NOMO-1 treated with DMSO at 0.1 percent for 48 hours (cell line): ENCODE data around the gene ZER1.
A peak's percentile ranks its signal among the peaks of the same experiment; 100 is the strongest.

ENCODE experiments used
- DNase-seq: peaks from one replicate; lab custom pipeline; 2025; ENCODE audit not compliant: unreplicated experiment; lab: John Stamatoyannopoulos, UW

ZER1 gene

DNA sequence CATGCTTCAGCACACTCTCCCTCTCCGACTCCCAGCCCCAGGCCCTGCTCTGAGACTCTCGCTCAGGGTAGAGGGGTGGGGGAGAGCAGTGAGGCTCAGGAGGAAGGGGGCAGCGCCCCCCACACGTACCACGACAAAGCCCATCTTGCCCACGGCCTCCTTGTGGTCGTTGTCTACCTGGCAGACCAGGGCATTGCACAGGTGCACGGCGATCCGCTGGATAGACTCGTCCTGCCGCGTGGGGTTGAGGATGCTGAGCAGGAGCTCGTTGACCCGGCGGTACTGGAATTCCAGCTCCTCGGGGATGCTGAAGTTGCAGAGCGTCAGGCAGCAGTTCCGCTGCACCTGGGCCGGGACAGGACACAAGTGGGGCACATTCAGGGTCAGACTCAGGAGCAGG lies 29.3 kb downstream of the ZER1 start:
- DNase-seq, result no peak

DNA sequence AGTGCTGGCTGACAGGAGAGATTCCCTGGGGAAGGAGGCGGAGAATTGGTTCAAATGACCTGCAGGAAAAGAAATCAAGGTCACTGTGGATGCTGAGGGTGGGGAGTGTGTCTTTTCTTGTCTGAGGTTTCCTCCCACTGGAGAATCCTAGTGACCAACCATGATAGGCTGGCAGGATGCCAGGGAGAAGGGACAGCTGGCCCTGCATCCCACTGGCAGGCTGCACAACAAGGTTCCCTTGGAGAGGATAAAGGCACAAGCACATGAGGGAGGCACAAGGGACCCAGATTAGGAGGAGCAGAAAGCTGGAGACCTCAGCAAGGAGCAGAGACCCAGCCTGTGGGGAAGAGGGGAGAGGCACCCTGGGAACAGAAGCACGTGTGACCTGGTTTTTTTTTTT lies 36.4 kb downstream of the ZER1 start:
- no peak for DNase-seq

DNA sequence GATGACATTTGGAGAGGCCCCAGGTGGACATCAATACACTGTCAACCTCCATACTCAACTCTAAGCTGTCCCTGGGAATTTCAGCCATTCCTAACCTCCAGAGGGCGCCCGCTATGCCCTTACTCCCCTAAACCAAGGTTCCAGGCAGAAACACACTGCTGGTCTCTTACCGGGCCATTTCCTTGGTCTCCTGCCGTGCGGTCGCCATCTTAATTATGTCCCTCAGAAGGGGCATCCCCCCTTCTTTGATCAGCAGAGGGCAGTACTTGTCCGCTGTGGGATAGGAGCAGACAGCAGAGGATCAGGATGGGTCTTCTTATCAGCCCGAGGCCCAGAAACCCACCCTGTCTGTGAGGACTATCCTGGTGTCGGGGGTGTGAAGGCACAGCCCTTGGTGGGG lies 38.5 kb downstream of the ZER1 start:
- DNase-seq, result peak; percentile 87

DNA sequence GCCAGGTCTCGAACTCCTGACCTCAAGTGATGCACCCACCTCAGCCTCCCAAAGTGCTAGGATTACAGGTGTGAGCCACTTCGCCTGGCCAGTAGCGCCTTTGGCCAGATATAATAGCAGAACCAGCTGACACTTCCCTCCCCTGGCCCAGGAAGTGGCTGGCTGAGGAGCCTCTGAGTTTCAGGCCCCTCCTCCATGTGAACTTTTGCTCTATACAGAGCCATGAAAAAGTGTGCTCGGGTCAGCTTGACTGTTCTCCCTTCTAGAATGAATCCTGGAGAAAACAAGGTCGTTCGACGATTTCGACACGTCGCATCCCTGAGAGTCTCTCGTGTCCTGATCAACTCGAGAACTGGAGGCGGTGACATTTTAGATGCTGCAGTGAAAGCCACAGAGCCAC lies 39.2 kb downstream of the ZER1 start:
- no peak for DNase-seq

DNA sequence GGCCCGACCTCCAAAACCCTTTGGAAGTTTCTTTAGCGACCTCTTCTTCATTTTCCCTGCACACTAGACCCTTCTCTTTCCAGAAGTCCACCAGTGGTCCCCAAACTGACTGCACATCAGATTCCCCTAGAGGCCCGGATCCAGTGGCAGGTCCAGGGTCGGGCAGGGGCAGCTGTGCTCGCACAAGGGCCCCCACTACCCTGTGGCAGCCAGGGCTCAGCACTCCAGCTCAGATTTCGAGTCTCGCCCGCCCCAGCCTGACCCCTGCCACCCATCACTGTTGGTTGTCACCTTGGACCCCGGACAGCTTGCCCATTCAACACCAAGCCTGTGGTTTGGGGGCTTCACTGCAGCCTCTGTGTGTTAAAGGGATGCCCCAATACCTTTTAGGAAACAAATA lies 40.0 kb downstream of the ZER1 start:
- no peak for DNase-seq

DNA sequence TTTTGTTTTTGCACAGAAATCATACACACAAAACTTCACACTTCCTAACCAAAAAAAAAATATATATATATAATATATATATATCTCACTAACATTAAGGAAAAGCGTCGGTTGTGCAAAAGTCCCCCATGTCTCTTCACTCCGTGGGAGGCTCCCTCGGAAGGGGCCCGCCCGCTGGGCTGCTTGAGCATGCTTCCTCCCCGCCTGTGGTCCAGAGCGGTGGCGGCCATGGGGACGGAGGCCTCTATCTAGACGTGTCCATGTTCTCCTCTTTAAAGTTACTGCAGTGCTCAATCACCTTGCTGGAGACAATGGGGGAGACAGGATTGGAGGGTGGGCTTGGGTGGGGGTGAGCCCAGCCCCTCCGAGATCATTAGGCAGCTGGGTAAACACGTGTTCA lies 40.6 kb downstream of the ZER1 start:
- DNase-seq, result no peak

DNA sequence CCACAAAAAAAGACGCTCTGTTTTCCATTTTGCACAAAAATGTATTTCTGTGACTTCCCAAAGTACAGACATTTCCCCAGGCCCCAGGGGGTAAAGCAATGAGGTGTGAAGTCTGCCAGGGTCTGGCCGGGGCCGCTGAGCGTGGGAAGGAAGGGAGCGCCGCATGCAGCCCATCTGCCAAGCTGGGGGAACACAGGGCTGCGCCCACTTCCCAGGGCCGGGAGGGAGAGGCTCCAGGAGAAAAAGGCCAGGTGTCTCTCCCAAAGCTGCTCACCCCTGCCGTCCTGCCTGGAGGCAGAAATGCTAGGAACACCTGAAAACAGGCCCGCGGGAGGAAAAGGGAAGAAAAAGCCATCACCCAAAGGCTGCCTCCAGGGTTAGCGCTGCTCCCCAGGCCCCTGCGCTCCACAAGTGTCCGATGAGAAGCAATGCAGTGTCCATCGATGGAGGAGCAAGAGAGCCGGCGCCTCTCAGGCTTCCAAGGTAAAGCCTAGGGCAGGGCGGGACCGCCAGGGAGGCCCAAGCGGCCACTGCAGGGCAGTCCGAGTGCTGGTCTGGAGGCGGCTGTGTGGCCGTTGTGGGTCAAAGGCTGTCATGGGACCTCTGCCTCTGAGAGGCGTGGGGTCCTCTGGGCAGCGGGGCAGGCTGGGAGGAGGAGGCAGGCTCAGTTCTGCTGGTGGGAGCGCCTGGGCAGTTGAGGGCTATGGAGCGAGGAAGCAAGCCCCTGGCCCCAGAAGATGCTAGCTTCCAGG lies 41.8 kb downstream of the ZER1 start:
- DNase-seq, result no peak

DNA sequence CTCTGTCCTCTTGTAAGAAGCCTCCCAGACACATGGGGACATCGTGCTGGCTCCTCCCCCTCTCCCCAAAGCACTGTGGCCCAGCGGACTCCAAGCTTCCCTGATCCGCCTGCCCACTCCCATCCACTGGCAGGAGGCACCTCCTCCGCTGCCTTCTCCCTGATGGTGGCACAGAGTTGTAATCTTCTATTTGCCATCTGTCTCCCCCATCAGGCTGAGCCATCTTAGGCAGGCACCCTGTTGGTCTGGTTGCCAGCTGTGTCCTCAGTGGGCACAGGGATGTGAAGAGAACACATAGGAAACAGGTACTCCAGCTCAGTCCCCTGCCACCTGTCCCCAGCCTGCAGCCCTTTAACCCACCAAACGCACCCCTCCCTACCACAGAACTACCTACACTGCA lies 42.4 kb downstream of the ZER1 start:
- no peak for DNase-seq

DNA sequence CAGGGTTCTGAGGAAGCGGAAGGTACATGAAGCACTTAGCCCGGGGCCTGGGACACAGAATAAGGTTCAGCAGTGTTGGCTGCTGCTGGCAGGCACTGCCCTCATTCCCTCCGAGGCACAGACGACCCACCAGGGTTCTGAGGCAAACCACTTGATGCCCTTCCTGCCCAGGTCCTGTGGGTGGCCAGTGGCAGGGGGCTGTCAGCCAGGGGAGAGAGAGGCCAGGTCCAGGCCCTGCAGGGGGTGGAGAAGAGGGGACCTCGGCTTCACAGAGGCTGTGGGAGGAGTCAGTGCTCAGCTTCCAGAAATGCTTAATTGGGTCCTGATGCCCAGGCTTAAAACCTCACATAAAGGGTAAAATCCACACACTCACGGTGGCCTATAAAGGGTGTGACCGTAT lies 43.4 kb downstream of the ZER1 start:
- DNase-seq, result no peak

DNA sequence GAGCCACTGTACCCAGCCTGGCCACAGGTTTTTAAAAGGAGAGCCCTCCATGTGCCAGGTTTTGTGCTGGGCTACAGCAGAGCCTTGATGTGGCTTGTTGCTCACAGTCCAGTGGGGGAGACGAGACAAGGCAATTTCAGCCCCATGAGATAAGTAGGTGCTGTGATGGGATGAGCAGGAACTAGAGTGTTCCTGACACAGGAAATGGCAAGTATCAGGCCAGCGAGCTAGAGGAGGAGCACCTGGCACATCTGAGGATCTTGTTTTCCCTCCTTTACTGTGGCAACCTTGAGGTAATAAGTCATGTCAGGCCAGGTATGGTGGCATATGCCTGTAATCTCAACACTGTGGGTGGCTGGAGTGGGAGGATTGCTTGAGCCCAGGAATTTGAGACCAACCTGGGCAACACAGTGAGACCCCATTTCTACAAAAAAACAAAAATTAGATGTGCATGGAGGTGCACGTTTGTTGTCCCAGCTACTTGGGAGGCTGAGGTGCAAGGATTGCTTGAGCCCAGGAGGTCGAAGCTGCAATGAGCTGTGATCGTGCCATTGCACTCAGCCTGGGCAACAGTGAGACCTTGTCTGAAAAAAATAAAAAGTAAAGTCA lies 44.0 kb downstream of the ZER1 start:
- DNase-seq, result no peak

DNA sequence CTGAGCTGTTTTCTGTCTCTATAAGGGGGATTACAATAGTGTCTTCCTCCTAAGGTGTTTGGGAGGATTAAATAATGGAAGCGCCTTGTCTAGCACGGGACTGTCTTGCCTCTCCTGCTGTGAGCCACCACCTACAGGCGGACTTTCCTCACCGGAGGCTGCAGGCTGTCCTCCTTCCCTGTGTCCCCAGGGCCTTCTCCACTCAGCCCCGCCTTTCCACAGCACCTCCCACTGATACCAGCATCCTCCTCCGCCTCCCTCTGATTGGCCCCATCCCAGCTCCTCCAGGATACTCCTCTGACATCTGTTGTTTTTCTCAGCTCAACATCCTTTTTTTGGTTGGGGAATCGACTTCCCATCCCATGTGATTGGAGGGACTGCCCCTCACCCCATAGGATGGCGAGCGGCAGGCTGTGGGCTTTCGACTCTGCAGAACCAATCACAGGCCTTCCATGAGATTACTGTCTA lies 46.9 kb downstream of the ZER1 start:
- peak; percentile 14 for DNase-seq

DNA sequence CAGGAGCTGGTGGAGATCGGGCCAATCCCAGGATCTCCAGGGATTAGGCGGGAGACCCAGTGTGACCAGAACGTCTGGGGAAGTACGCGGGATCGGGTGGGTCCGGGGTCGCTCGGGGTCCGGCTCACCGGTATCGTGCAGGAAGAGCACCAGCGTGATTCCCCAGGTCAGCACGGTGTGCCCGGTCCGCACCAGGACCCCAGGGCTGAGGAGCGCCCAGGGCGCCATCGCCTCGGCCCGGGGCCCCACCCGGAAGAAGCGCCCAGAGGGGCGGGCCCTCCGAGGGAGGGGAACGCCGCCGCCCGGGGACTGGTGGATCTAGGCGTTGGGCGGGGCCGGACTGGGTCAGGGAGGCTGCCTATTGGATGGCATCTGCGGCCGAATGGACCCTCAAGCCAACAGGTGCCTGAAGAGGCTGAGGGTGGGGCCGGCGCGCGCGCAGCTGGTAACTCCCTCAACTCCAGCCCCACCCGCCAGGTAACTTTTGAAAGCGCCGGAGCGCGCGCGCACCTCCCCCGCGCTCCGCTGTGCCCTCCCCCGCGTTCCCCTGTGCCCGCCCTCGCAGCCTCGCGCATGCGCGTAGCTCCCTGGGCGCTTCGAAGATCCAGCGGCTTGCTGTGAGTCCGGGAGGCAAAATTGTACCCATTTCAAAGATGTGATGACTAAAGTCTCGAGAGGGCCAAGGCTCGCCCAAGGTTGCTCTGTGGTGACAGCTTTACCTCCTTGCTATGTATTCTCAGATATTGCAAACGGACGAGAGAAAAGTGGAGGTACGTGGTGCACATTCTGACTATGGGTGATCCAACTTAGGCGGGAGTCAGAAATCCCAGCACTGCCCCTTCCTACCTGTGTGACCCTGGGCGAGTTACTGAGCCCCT lies 47.6 kb downstream of the ZER1 start, which contains the start of gene ZDHHC12:
ZDHHC12 (minus strand) TSS at position 262 of the 878 bp plus-strand sequence; CDS start at position 228, 34 bp downstream.
- peak; percentile 99 for DNase-seq

DNA sequence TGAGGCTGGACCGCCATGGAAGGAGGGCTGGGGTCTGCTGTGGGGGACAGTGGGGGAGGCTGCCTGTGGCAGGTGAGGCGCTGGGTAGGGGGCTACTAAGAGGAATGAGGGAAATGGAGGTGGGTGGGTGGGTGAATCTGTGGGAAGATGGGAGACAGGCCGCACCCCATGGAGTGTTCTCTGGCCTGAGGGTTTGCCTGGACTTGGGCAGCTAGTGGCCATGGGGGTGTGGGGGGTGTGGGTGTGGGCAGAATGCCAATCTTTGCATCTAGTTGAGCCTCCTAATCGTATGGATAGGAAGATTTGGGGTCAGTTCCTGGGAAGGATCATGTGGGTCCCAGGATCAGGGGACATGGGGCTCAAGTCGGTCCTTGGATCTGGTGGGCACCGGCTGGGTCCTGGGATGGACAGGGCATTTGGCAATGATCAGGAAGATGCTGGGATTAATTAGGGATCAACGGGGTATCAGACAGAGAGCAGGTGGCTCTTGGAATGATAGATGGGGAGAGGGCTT lies 48.3 kb downstream of the ZER1 start:
- no peak for DNase-seq

DNA sequence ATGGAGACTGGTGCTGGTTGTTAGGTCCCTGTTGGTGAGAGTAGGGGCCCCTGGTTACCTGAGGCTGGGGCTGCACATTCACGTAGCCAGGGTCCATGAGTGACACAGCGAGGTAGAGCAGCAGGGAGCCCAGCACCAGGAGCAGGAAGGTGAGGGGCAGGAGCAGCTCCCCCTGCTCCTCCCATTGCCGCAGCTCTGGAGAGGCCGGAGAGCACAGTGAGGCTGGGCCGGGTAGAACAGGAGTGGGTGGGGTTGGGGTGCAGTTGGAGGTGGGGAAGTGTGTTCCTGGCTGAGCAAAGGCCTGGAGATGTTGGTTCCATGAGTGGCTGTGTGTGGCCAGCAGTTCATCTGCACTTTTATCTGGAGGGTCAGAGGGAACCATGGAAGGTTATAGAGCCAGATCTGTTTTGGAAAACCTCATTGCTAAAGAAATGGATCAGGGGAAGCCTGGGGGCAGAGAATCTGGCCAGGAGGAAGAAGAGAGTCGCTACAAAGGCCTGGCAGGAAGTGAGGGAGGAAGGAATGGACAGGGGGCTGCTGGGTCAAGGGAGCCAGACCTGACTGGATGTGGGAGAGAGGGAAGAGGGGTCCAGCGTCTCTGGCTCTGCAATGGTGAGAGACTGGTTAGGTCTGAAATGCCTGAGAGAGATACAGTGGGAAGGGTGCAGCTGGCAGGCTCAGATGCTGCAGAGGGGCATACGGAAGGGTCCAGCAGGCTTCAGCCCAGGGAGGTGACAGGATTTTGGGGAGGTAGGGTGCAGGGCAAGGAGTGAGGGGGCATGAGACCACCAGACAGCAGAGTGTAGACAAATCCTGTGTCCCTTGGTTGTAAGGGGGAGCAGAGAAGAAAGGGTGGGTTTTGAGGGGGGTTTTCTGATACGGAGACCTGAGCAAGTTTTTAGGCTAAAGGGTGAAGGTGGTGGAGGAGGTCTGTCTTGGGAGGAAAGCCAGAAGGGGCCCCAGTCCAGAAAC lies 49.1 kb downstream of the ZER1 start:
- no peak for DNase-seq

DNA sequence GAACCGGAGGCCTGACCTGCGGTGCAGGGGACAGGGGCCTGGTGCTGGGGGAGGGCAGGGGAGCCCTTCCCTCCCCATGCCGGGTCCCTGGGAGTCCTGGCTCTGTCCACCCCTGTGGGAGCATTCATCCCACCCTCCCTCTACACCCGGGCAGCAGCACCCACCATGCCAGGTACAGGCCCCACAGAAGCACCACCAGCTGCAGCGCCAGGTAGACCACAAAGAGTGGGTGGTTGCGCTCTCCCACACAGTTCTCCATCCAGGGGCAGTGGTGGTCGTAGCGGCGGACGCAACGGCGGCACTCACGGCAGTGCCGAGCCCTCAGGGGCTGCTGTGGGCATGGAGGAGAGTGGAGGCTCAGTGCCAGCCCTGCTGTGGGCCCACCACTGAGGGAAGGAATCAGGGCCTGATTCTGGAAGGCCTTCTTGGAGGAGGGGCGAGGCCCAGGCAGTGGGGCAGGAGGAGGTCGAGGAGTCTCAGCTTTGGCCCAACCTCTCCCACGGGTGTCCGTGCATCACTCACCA lies 50.2 kb downstream of the ZER1 start:
- DNase-seq, result no peak

DNA sequence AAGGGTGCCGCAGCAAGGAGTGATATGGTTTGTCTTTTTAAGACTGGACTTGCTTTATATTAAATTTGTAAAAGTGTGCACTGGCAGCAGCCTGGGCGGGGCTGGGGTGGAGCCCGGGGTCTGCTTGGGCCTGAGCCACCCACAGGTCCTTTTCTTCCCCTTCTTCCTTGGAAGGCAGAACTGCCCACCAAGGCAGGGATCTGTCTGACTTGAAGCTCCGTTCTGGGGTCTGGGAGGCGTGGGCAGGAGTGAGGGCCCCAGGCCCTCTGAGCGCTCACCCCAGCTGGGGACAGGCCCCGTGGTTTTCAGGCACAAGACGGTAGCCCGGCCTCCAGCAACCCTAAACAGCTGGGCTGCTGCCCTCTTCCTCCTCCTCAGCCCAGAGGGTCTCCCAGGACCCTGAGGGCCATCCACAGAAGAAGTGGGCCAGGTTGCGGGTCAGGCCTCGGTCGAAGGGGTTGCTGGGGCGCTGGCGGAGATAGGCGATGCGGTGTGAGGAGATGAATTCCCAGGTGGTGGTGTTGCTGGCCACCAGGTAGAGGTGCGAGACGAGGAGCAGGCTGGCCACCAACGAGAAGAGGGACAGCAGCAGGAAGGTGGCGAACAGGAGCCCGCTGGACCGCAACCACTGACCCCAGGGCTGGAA lies 50.8 kb downstream of the ZER1 start:
- DNase-seq, result no peak

DNA sequence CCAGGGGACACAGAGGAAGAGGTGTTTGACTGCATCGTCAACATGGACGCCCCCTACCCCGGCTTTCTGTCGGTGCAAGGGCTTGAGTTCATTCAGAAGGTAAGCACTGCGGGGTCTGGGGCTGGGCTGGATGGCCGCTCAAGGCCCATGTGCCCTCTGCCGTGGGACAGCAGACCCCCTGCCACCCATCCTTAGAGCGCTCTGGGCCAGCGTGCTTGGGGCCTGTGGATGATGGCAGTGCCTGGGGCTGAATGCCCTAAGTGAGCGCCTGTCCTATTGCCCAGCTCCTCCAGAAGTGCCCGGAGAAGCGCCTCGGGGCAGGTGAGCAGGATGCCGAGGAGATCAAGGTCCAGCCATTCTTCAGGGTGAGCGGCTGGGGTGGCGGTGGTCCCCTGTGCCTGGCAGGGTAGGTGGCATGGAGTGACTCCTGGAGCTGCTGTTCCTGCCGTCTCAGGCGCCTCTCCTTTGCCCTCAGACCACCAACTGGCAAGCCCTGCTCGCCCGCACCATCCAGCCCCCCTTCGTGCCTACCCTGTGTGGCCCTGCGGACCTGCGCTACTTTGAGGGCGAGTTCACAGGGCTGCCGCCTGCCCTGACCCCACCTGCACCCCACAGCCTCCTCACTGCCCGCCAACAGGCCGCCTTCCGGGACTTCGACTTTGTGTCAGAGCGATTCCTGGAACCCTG lies 51.7 kb downstream of the ZER1 start:
- no peak for DNase-seq

DNA sequence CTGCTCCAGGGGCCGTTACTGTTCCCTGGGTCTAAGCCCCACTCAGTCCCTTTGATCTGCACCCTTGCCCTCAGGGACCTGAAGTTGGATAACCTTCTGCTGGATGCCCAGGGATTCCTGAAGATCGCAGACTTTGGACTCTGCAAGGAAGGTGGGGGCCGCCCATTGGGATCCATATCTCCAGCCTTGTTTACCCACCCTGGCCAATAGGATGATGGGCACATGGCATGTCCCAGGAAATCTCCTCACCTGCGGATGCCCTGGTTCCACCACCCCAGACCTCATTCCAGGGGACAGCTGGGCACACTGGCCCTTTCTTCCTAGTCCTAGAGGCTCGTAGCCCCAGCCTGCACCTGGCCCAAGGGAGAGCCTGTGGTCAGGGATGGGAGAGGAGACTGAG lies 53.3 kb downstream of the ZER1 start:
- DNase-seq, result no peak

DNA sequence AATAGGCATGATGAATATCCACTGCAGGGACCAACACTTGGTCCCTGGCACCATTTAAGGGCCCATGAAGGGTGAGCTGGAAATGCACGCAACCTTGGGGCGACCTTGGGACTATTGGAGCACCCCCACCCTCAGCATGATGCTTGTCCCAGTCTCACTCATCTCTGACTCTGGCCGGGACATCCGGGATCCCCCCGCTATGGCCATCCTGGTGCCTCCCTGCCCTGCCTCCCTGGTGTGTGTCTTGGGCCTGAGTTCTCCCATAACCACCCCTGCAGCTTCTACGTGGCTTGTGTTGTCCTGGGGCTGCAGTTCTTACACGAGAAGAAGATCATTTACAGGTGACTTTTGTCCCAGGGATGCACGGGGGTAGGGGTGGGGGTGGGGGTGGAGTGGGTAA lies 53.7 kb downstream of the ZER1 start:
- no peak for DNase-seq
